ENCODE data around the gene SCAP. TPM values are rescaled to one million over a fixed set of nuclear protein-coding genes. Genes with fewer than 3 reads are reported as not detected.

The SCAP gene
- polyA plus RNA-seq, 1 experiment = 30.2 TPM

GRCh38 chr3:47479826-47480160, 4.1 kb upstream of the SCAP start:
- ChIA-PET POLR2A (no interaction called here), CTCF (no interaction called here)
- Histone ChIP-seq H3K27me3 (ENCODE audit: control insufficient read depth, insufficient read depth, low read length) (no peaks in the 10 kb centered on the region), H3K4me3 (ENCODE audit: low read depth, low read length) (no peak overlapping the region), H3K36me3 (ENCODE audit: control insufficient read depth, insufficient read depth, low read length) (no peaks in the 10 kb centered on the region)
- DNase-seq (ENCODE audit: low read depth) = no peak
- TF ChIP-seq CTCF (IDR thresholded peaks at IDR 0.05; ENCODE audit: insufficient read depth, low read depth, low read length) = no peak

GRCh38 chr3:47478022-47478421, 2.3 kb upstream of the SCAP start:
- H3K4me3 ChIP-seq (ENCODE audit: low read depth, low read length) = no peak overlapping the region
- ChIA-PET CTCF (interaction anchor here (1.5 kb wide), 1 partner anchor 56 kb away, joined by 15 read pairs; no protein-coding TSS in a partner anchor), POLR2A (no interaction called here)
- no peak for DNase-seq (ENCODE audit: low read depth)
- no peaks in the 10 kb centered on the region for H3K36me3 ChIP-seq (ENCODE audit: control insufficient read depth, insufficient read depth, low read length)
- no peaks in the 10 kb centered on the region for H3K27me3 ChIP-seq (ENCODE audit: control insufficient read depth, insufficient read depth, low read length)
- no peak for TF ChIP-seq CTCF (IDR thresholded peaks at IDR 0.05; ENCODE audit: insufficient read depth, low read depth, low read length)

- POLR2A ChIA-PET = no interaction called here
- H3K4me3 ChIP-seq (ENCODE audit: low read depth, low read length) = no peak overlapping the region; the same call in 1 of the 2 replicates
- CTCF ChIA-PET = interaction anchor here (0.6 to 3.1 kb wide), 16 partner anchors 9 to 542 kb away, joined by 3 to 71 read pairs (median 5); no protein-coding TSS in a partner anchor
Measured at GRCh38 chr3:47476644-47477199, 981 bp upstream of the SCAP start.

GRCh38 chr3:47476330-47476626, 537 bp upstream of the SCAP start:
- Histone ChIP-seq H3K36me3 (ENCODE audit: control insufficient read depth, insufficient read depth, low read length) (no peaks in the 10 kb centered on the region), H3K27me3 (ENCODE audit: control insufficient read depth, insufficient read depth, low read length) (no peaks in the 10 kb centered on the region), H3K4me3 (ENCODE audit: low read depth, low read length) (peak overlapping the region; percentile 68)
- ChIA-PET POLR2A (no interaction called here), CTCF (interaction anchor here (0.6 to 3.1 kb wide), 16 partner anchors 10 to 542 kb away, joined by 3 to 71 read pairs (median 5); no protein-coding TSS in a partner anchor)
- DNase-seq (ENCODE audit: low read depth) = no peak
- no peak for TF ChIP-seq CTCF (IDR thresholded peaks at IDR 0.05; ENCODE audit: insufficient read depth, low read depth, low read length)

More at GRCh38 chr3:47476644-47477199, 981 bp upstream of the SCAP start:
- no peak for DNase-seq (ENCODE audit: low read depth)
- TF ChIP-seq CTCF (IDR thresholded peaks at IDR 0.05; ENCODE audit: insufficient read depth, low read depth, low read length) = no peak
- H3K27me3 ChIP-seq (ENCODE audit: control insufficient read depth, insufficient read depth, low read length) = no peaks in the 10 kb centered on the region
- H3K36me3 ChIP-seq (ENCODE audit: control insufficient read depth, insufficient read depth, low read length) = no peaks in the 10 kb centered on the region

- no peak for DNase-seq (ENCODE audit: low read depth)
- POLR2A ChIA-PET = no interaction called here
Measured at GRCh38 chr3:47475029-47475569, 642 bp downstream of the SCAP start.

More at GRCh38 chr3:47475029-47475569, 642 bp downstream of the SCAP start:
- Histone ChIP-seq H3K36me3 (ENCODE audit: control insufficient read depth, insufficient read depth, low read length) (no peaks in the 10 kb centered on the region), H3K4me3 (ENCODE audit: low read depth, low read length) (peak overlapping the region; percentile 68), H3K27me3 (ENCODE audit: control insufficient read depth, insufficient read depth, low read length) (no peaks in the 10 kb centered on the region)
- TF ChIP-seq CTCF (IDR thresholded peaks at IDR 0.05; ENCODE audit: insufficient read depth, low read depth, low read length) = no peak
- CTCF ChIA-PET = interaction anchor here (0.9 to 3.1 kb wide), 14 partner anchors 9 to 66 kb away, joined by 3 to 71 read pairs (median 4); no protein-coding TSS in a partner anchor
